Measurements from ENCODE around the gene GPR62.

The GPR62 gene

GRCh38 chr3:51932471-51933370 is 22.5 kb upstream of the GPR62 start:
- no peak for DNase-seq (ENCODE audit: insufficient read length)
- no peak for TF ChIP-seq TAF1 (IDR thresholded peaks at IDR 0.05; ENCODE audit: borderline replicate concordance, low read depth, low read length)
- no peak; the same call in 1 of the 2 replicates for TF ChIP-seq POLR2A (IDR thresholded peaks at IDR 0.05; ENCODE audit: low read depth, low read length)
- TF ChIP-seq POLR2AphosphoS5 (IDR thresholded peaks at IDR 0.05; ENCODE audit: low read depth, low read length): 0 out of 2 replicates have a peak, but pooled peaks have one; percentile 32
- no peak for FAIRE-seq

- FAIRE-seq (no peak), DNase-seq (ENCODE audit: insufficient read length) (no peak)
- TF ChIP-seq POLR2AphosphoS5 (IDR thresholded peaks at IDR 0.05; ENCODE audit: low read depth, low read length): no peak
- TF ChIP-seq POLR2A (IDR thresholded peaks at IDR 0.05; ENCODE audit: low read depth, low read length): no peak
- no peak for TF ChIP-seq TAF1 (IDR thresholded peaks at IDR 0.05; ENCODE audit: borderline replicate concordance, low read depth, low read length)
Measured at GRCh38 chr3:51933471-51934138, 21.6 kb upstream of the GPR62 start.

- DNase-seq (ENCODE audit: insufficient read length) (no peak), FAIRE-seq (no peak)
- TF ChIP-seq TAF1 (IDR thresholded peaks at IDR 0.05; ENCODE audit: borderline replicate concordance, low read depth, low read length) (no peak), POLR2AphosphoS5 (IDR thresholded peaks at IDR 0.05; ENCODE audit: low read depth, low read length) (no peak), POLR2A (IDR thresholded peaks at IDR 0.05; ENCODE audit: low read depth, low read length) (no peak)
Measured at GRCh38 chr3:51934139-51934850, 20.9 kb upstream of the GPR62 start.

- FAIRE-seq (no peak), DNase-seq (ENCODE audit: insufficient read length) (no peak)
- TF ChIP-seq TAF1 (IDR thresholded peaks at IDR 0.05; ENCODE audit: borderline replicate concordance, low read depth, low read length) (no peak), POLR2AphosphoS5 (IDR thresholded peaks at IDR 0.05; ENCODE audit: low read depth, low read length) (no peak), POLR2A (IDR thresholded peaks at IDR 0.05; ENCODE audit: low read depth, low read length) (no peak)
Measured at GRCh38 chr3:51934991-51935885, 19.9 kb upstream of the GPR62 start.

GRCh38 chr3:51935886-51936755 is 19.1 kb upstream of the GPR62 start:
- no peak for TF ChIP-seq POLR2A (IDR thresholded peaks at IDR 0.05; ENCODE audit: low read depth, low read length)
- TF ChIP-seq POLR2AphosphoS5 (IDR thresholded peaks at IDR 0.05; ENCODE audit: low read depth, low read length): no peak
- TF ChIP-seq TAF1 (IDR thresholded peaks at IDR 0.05; ENCODE audit: borderline replicate concordance, low read depth, low read length): no peak

GRCh38 chr3:51937014-51937413 is 18.2 kb upstream of the GPR62 start:
- TF ChIP-seq POLR2A (IDR thresholded peaks at IDR 0.05; ENCODE audit: low read depth, low read length) (no peak), TAF1 (IDR thresholded peaks at IDR 0.05; ENCODE audit: borderline replicate concordance, low read depth, low read length) (no peak), POLR2AphosphoS5 (IDR thresholded peaks at IDR 0.05; ENCODE audit: low read depth, low read length) (no peak)
- FAIRE-seq (no peak), DNase-seq (ENCODE audit: insufficient read length) (no peak)

More at GRCh38 chr3:51935886-51936755, 19.1 kb upstream of the GPR62 start:
- no peak for FAIRE-seq
- no peak for DNase-seq (ENCODE audit: insufficient read length)

GRCh38 chr3:51937611-51938450 is 17.4 kb upstream of the GPR62 start:
- DNase-seq (ENCODE audit: insufficient read length) (no peak), FAIRE-seq (no peak)
- TF ChIP-seq TAF1 (IDR thresholded peaks at IDR 0.05; ENCODE audit: borderline replicate concordance, low read depth, low read length) (no peak), POLR2A (IDR thresholded peaks at IDR 0.05; ENCODE audit: low read depth, low read length) (no peak), POLR2AphosphoS5 (IDR thresholded peaks at IDR 0.05; ENCODE audit: low read depth, low read length) (no peak)

GRCh38 chr3:51938780-51939425 is 16.3 kb upstream of the GPR62 start:
- FAIRE-seq: no peak
- no peak for DNase-seq (ENCODE audit: insufficient read length)
- TF ChIP-seq TAF1 (IDR thresholded peaks at IDR 0.05; ENCODE audit: borderline replicate concordance, low read depth, low read length) (no peak), POLR2AphosphoS5 (IDR thresholded peaks at IDR 0.05; ENCODE audit: low read depth, low read length) (no peak), POLR2A (IDR thresholded peaks at IDR 0.05; ENCODE audit: low read depth, low read length) (no peak)
